Cerebellar nuclear complex (tissue), 1 donor: ENCODE data around the gene MFAP2.

Experiments
- DNase-seq, 2 experiments: peaks; one replicate each; lab custom pipeline; 2025; lab: John Stamatoyannopoulos, UW

The MFAP2 gene

DNA sequence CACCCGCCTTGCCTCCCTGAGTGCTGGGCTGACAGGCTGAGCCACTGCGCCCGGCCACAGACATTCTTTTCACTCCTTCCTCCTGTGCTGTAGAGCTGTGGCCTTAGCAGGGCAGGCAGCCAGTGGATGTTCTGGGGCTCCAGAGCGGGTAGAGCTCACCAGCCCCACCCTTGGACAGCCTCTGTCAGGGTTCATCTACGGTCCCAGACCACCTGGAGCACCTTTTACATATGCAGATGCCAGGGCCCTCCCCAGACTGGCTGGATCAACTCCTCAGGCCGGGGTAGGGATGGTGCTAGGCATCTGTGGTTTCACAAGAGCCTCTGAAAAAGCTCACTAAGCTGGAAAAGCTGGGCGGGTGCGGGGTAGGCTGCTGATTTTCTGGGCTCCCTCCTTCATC, 26.7 kb upstream of the MFAP2 start:
- DNase-seq = no peak

DNA sequence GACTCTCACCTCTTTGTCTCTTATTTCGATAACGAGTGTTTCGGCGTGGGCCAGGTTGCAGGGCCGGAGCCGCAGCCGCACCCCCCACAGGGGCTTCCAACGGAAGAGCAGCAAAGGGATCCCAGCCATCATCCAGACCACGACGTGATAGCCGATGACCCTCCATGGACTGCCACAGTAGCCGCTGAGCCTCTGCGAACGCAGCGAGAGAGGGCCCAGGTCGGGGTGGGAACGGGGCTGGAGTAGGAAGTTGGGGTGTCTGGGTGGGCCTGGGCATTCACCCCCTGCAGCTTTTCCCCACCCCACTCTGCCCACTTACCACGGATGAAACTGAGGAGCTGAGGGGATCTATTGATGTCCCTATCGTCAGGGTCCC, 24.9 kb upstream of the MFAP2 start:
- no peak for DNase-seq

DNA sequence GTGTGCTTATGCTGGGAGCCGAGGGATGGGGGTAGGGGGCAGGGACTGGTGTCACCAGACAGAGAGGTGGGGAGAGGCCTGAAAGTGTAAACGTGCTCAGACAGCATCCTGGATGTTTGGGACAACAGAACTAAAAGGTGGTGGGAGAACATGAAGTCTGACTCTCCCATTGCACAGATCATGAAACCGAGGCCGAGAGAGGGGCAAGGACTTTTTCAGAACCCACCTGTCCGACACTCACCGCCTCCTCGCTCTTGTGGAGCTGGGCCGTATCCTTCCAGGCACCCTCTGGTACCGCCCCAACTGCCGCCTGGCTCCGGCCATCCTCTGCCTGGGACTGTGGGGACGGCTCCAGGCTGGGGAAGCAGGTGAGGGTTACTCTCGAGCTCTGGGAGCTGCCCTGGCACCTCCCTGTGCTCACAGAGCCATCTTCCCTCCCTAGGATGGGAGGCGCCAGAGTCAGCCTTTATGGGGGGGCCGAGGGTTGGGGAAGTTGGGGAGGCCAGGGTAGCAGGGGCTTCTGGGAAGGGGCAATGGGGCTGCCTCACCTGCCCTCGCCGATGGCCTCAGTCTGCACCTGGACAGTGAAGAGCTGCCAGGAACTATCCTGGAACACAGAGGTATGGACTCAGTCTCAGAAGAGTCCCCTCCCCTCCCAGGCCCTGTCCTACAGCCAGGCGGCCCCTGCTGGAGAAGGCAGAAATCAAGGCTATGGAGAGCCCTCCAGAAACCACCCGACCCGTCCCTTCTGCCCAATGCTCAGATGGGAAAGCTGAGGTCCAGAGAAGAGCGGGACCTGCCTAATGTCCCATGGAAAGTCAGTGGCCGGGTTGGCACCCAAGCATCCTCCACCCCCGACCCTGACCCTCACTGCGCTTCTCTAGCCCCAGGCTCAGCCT, 24.3 kb upstream of the MFAP2 start:
- no peak for DNase-seq

DNA sequence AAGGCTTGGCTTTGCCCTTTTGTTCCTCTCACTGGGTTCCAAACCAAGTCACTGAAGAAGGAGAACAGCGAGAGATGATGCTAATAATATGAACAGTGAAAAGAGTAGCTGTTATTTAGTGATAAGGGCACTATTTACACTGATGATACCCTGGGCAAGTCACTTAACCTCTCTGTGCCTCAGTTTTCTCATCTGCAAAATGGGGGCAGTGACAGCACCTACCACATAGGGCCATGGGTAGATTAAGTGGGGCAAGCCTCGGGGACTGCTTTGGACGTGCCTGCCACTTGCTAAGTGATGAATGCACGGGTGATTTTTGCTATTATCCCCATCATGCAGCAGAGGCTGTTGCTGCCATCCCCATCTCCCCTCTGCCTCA, 22.1 kb upstream of the MFAP2 start:
- no peak for DNase-seq

DNA sequence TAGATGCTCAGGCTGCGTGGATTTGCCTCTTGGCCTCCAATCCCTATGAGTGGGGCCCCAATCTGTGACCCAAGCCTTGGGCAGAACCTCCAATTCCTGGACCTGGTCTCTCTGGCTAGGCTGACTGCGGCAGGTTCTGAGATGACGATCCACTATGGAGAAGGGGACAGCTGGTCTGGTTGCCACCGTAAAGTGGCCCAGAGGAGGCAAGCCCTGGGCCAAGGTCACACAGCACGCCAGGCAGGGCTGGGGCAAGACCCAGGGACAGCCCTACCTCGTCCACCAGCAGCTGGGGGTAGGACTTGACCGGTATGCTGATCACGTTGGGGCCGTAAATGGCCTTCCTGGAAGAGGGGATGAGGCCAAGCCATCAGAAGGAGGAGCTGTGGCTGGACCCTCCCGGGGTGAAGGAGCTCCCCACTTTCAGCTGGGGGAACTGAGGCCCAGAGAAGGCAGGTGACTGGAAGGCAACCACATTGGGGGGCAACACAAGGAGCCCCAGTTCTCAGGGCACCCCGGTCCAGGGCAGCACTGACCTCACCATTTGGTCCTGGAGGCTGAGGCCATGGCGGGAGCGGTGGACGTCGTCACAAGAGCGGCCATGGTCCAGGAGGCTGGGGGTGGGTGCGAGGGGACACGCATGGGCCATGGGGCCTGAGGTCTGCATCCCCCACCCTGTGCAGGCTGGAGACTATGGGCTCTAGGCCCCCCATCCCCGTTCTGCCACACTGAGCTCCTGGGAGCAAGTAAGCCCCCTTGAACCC, 21.5 kb upstream of the MFAP2 start:
- no peak for DNase-seq

DNA sequence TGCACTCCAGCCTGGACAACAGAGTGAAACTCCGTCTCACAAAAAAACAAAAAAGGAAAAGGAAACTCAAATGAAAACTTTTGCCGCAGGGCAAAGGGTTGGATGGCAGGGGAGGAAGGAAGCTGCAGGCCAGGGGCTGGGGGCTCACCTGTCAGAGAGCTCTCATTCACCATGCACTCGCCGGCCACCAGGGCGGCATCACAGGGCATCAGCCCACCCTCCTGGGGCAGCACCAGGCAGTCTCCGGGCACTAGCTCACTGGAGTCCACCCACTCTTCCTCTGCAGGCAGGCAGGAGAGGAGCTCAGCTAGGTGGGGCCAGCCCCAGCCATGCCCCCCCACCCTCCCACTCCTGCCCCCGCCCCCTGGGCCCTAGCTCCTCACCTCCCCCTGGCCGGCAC, 19.4 kb upstream of the MFAP2 start:
- no peak for DNase-seq

DNA sequence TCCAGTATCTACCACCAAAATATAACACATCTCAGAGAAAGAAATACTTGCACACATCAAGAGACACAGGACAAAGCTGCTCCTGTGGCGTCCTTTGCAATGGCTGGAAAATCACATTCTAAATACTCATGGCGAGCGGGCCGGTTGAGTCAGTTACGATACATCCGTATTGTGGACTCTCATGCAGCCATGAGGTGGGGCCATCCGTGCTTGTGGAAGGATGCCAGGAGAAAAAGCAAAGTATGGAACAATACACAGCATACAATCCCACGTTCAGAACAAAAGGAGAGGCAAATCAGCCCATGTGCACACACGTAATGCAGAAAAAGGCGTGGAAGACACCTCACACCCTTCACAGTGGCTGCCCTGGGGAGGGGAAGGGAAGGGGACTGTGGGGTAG, 18.2 kb upstream of the MFAP2 start:
- DNase-seq = no peak

DNA sequence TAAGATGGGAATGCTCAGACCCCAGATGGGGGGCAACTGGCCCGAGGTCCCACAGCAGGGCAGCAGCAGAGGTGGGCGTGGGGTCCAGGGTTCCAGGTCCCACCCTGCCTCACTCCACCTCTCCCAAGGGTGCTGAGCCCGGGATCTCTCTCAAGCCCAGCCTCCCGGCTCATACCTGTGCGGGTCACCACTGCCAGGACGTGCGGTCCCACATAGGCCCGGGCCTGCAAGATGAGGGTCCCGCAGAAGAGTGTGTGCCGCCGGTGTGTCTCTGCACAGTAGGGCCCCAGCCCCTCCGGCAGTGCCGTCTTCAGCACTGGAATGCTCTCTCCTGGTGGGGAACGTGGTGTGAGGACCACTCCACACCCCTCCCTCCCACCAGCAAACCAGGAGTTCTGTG, 16.4 kb upstream of the MFAP2 start:
- DNase-seq = no peak

DNA sequence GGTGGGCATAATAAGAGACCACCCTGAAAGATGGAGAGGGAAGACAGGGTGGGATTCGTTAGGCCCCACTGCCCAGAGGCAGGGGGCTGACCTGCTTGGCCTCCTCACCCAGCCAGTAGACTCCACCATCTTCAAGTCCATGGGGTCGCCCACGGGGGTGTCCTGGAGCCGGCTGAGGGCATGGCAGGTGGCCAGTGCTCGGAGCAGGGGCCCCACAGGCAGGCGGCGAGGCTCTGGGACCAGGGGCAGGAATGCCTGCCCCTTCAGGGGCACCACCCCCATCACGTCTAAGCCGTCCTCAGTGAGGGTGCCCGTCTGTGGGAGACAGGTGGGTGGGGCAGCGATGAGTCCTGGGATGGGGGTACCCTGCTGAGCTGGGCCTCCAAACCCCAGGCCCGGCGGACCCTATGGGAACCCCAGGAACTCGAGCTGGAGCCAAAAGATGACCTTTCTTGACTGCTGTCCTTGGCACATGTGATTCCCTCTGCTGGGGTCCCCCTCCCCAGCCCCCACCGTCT, 13.2 kb upstream of the MFAP2 start:
- DNase-seq = no peak

DNA sequence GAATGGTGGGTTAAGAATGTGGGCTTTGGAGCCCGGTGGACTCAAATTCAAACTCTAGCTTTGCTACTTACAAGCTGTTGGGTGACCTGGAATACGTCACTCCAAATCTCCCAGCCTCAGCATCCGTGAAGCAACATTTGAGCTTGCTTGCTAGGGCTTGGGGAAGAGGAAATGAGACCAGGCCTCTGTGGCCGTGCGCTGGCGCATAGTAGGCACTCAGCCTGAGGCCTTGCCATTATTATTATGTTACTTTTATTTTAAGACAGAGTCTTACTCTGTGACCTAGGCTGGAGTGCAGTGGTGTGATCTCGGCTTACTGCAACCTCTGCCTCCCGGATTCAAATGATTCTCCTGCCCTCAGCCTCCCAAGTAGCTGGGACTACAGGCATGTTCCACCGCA, 12.3 kb upstream of the MFAP2 start:
- no peak for DNase-seq

DNA sequence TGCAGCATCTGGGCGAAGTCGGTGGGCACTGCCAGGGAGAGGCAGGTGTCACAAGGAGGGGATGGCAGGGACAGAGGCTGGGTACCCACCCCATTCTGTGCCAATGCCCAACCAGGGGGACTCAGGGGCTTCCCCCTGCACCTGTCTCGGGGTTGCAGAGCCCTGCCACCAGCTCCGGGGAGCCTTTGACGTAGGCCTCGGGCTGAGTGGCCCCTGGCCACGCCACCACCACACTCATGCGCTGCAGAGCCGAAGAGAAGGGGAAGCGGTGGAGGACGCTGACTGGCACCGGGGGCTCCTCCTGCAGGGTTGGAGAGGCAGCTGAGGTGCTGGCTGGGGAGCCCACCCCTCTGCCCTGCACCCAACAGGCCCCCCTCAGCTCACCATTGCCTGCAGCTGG, 11.7 kb upstream of the MFAP2 start:
- no peak for DNase-seq

DNA sequence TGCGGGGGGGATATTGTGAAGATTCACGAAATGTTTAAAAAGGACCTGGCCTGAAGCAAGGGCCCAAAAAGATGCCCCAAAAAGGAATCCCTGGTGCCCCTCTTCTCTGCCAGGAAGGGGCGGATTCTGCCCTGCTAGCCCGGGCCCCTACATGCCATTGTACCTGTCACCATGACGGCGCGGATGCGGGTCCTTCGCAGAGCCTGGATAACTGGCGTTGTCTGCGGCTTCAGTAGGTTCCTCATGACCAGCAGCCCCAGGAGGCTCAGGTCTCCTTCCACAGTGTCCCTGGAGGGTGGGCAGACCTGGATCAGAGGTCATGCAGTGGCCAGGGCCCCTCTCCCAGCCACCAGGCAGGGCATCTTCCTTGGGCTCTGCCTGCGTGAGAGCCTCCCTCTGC, 11.2 kb upstream of the MFAP2 start:
- no peak for DNase-seq

DNA sequence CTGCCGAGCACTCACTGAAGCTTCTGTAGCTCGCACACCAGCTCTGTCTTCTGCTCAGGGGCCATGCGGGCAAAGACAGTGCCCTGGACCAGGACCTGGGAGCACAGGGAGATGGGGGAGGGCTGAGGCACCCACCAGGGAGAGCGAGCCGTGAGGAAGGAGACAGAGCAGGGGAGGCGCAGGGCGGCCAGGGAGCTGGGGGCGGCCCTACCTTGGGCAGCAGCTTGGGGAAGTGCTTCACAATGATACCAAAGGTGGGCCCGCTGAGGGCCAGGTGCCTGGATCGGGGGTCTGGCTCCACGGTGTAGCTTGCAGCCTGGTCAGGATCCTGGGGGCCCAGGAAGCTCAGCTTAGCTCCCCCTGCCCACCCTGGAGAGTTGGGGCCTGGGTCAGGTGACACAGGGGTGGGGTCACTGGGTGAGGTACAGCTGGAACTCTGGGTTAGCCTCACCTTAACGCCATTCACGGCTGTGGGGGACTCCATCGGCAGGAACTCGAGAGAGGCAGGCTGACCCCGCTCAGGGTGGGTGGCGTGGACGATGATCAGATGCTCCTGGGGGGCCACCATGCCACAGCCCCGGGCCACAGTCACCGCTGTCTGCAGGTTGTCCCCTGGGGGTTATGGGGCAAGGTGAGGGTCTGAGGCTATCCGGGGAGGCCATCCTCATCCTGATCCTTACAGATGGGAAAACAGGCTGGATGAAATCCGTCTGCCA, 9.4 kb upstream of the MFAP2 start:
- DNase-seq = no peak

DNA sequence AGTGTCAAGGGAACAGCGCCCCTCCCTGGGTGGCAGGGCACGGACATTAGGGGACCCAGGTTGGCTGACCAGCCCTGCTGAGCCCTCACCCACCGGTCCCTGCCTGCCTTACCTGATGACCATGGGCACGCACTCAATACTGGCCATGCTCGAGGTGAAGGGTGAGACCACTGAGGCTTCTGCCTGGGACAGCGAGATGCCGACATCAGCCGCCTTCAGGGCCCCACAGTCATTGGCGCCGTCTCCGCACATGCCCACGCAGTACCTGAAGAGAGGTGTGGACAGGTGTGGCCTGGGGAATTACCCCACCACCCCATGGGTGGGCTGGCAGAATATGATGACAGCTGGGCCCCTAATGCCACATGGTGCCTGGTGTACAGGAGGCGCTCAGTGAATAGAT, 7.8 kb upstream of the MFAP2 start:
- DNase-seq = no peak

DNA sequence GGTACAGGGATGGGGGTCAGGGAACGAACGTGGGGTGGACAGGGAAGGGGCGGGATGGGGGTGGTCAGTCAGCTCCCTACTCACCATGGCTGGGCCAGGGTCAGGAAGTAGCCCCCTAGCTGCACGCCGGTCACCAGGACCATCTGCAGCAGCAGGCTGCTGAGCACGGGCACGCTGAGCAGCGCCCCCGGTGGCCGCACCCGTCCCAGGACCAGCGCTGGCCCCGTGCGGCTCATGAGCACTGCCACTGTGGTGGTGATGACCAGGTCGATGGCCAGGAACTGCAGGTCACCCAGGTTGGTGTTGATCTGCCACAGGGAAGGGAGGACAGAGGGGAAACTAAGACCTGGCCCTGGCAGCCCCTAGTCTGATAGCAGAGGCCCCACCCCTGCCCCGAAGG, 6.5 kb upstream of the MFAP2 start:
- no peak for DNase-seq

DNA sequence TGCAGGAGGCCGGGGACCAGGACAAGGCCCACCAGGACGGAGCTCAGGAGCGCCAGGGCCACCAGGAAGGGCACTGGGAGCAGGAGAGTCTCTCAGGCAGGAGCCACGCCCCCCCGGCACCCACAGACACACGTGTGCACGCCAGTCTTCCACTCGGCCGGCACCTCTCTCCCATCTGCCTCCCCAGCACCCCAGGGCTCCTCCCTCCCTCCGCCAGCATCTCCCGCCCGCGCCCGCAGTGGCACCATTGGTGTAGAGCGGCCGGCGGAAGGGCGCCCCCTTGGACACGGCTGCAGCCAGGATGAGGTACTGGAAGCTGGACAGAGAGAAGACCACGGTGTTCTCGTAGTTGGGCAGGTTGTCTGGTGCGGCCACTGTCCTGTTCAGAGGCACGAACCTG, 6.1 kb upstream of the MFAP2 start:
- no peak for DNase-seq

DNA sequence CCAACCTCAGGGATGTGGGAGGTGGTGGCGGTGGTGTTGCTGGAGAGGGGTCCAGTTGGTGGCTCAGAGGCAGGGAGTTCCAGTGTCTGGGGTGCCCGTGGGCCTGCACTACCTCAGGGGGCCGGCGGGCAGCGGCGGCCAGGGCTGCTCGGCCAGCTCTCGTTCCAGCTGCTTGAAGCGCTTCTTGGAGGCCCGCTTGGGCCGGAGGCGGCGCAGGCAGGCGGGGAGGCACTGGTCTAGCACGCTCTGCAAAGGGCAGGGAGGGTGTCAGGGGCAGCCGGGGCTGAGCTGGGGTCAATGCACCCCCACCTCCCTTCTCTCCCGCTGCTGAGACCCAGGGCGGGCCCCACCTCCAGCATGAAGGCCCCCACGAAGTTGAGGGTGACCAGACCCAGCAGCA, 5.7 kb upstream of the MFAP2 start:
- no peak for DNase-seq

DNA sequence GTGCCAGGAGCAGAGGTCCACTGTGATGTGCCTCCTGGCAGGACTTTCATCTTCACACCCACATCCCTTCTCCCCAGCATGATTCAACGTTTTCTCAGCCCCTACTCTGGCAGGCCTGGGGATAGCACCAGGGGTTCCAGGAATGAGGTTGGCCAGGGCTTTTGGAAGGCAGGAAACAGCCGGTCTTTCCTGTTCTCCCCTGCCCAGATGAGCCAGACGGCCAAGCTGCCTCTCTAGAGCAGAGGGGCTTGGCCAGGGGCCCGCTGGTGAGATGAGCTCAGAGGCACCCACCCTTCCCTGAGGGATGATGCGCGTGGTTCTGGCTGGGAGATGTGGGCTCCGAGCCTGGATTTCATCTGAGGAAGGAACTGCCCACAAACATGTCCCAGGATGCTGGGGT, 4.3 kb upstream of the MFAP2 start:
- DNase-seq = no peak

DNA sequence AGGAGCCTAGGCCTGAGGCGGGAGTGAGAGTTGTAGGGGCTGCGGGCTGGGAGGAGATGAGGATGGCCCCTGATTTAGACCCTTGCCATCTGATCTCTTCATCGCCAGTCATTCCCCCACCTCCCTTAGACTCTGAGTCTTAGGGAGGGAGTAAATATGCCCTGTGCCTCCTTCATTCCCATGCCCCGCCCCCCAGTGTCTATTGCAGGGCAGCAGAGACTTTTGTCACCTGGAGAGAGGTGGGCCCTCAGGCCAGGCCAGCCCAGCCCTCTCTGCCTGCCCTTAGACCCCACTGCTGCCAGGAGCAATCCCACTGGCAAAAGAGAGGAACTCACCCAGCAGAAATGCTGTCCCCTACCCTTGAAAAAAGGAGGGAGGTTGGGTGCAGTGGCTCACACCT, 3.2 kb upstream of the MFAP2 start:
- DNase-seq = no peak

DNA sequence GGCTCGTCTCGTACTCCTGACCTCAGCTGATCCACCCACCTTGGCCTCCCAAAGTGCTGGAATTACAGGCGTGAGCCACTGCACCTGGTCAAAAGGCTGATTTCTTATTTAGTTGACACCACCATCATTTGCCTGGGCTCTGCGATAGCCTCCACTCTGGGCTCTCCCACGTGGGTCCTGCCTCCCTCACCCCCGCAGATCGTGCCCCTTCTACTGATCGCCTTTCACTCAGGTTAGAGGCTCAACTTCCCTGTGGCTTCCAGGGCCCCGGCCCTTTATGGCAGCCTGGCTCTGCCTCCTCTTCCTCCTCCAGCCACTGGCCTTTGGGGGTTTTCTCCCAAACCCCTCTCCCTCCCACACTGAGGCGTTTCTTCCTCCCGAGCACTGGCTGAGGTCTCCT, 2.5 kb upstream of the MFAP2 start:
- DNase-seq = no peak

DNA sequence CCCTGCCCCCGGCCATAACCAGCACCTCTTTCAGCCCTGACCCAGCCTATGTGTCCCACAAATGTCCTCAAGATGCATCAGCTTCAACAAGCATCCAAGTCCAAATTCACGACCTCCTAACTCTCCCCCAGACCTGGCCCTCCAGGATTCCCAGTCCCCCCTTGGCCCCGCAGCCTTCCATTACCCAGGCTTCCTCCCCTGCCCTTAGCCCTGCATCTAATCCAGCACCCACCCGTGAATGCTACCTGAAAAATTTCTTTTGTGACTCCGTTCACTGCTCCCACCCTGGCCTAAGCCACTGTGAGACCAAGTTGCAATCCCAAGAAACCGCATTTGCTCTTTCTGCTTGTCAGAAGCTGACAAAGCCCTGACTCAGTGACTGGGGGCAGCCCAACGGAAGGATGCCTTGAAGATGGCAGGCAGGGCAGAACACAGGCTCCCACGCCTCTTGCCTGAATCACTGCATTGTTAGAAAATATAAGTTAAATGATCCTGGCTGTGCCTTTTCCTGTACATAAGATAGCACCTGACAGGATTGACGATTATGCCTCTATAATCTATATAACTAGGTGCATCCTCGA, 939 bp upstream of the MFAP2 start:
- no peak for DNase-seq
